GM19324 (cell line): ENCODE results near the gene GNA15.
"Not testable (repeated sequence)": the region's sequence is repeated elsewhere in the genome, so short reads cannot be mapped to it uniquely, and the experiment has no call there.

Source experiments
- ATAC-seq: cut with Tn5 transposase; IDR thresholded peaks from one replicate; pipeline ENCODE4 v1.9.1; 2021; ENCODE audit warnings: mild to moderate bottlenecking, moderate library complexity; ENCODE audit not compliant: unreplicated experiment, low FRiP score

GNA15 gene

GRCh38 chr19:3202895-3203294 is 67.1 kb downstream of the GNA15 start:
- not testable (repeated sequence) for ATAC-seq

GRCh38 chr19:3203805-3204645 is 68.2 kb downstream of the GNA15 start:
- ATAC-seq, result no peak

- ATAC-seq, result no peak
Observed at GRCh38 chr19:3204646-3205275, 68.9 kb downstream of the GNA15 start.

GRCh38 chr19:3206216-3206953 is 70.6 kb downstream of the GNA15 start:
- no peak for ATAC-seq

- no peak for ATAC-seq
Observed at GRCh38 chr19:3207461-3208242, 71.8 kb downstream of the GNA15 start.

GRCh38 chr19:3208317-3209207 is 72.7 kb downstream of the GNA15 start:
- ATAC-seq, result no peak

GRCh38 chr19:3210347-3211017 is 74.6 kb downstream of the GNA15 start:
- no peak for ATAC-seq

- no peak for ATAC-seq
Observed at GRCh38 chr19:3211191-3211590, 75.4 kb downstream of the GNA15 start.

- ATAC-seq, result no peak
Observed at GRCh38 chr19:3213159-3213558, 77.3 kb downstream of the GNA15 start.
